ENCODE data around the gene TCF7L2. TPM values are rescaled to one million over a fixed set of nuclear protein-coding genes. Genes with fewer than 3 reads are reported as not detected.

Gene TCF7L2
- total RNA-seq, 1 donor from 2014 or later = 0.21 TPM

DNA sequence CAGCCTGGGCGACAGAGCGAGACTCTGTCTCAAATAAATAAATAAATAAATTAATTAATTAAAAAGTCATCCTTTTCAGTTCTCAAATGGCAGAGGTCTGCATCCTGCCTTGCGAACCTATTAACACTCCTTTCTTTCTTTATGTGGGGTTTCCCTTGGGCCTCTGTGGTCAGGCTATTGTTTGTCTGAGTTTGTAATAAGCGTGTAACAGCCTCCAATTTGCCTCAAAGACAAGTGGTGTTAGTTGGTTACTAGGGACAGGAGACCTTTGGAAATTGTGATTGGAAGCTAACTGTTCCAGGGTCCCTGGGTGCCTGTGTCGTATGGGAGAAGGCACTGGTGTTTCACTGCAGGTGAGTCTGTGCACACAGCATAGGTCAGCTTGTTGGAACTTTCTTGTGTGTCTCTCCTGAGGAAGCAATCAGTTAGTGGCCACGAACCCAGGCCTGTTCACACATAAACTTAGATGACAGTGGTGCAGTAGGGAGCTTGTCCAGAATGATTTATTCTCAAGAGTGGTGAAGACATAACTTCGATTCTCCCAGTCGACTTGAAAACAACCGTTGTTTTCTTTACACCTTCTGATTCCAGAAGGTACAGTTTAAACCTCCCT, 33.5 kb downstream of the TCF7L2 start:
- no peaks in the 10 kb centered on the region for H3K36me3 Mint-ChIP-seq (ENCODE audit: low read depth)
- peaks cover 5% of the 10 kb centered on the region for H3K9me3 Mint-ChIP-seq
- intact Hi-C loops (cut with micrococcal nuclease) = loop anchor here (5.0 kb wide), 1 partner anchor 451 kb away; no protein-coding TSS in a partner anchor
- DNase-seq = no peak
- H3K27me3 Mint-ChIP-seq = peaks cover 74% of the 10 kb centered on the region
- H3K4me1 Mint-ChIP-seq = peaks cover 9% of the 10 kb centered on the region
- no peak overlapping the region for H3K4me3 Mint-ChIP-seq
- no peak overlapping the region for H3K27ac Mint-ChIP-seq

DNA sequence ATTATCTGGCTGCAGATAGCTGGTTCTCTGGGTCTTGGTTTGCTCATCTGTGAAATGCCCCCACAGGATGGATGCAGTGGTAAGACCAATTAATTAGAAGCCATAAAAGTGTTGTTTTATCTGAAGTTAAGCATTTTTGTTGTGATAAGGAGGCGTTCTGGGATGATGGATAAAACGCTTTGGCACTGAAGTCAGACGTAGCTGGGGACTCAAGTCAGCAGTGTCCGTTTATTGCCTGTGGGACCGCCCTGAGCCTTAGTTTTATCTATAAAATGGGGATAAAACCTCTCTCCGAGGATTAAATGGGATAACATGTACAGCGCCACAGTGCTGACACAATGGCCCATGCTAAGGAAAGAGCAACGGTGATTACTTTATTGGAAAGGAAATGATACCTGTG, 34.7 kb downstream of the TCF7L2 start:
- intact Hi-C loops (cut with micrococcal nuclease) = loop anchor here (5.0 kb wide), 1 partner anchor 452 kb away; no protein-coding TSS in a partner anchor
- Mint-ChIP-seq H3K27ac (no peak overlapping the region), H3K27me3 (peaks cover 80% of the 10 kb centered on the region), H3K4me1 (peaks cover 9% of the 10 kb centered on the region), H3K4me3 (no peak overlapping the region), H3K9me3 (peaks cover 5% of the 10 kb centered on the region), H3K36me3 (ENCODE audit: low read depth) (no peaks in the 10 kb centered on the region)
- DNase-seq = no peak

DNA sequence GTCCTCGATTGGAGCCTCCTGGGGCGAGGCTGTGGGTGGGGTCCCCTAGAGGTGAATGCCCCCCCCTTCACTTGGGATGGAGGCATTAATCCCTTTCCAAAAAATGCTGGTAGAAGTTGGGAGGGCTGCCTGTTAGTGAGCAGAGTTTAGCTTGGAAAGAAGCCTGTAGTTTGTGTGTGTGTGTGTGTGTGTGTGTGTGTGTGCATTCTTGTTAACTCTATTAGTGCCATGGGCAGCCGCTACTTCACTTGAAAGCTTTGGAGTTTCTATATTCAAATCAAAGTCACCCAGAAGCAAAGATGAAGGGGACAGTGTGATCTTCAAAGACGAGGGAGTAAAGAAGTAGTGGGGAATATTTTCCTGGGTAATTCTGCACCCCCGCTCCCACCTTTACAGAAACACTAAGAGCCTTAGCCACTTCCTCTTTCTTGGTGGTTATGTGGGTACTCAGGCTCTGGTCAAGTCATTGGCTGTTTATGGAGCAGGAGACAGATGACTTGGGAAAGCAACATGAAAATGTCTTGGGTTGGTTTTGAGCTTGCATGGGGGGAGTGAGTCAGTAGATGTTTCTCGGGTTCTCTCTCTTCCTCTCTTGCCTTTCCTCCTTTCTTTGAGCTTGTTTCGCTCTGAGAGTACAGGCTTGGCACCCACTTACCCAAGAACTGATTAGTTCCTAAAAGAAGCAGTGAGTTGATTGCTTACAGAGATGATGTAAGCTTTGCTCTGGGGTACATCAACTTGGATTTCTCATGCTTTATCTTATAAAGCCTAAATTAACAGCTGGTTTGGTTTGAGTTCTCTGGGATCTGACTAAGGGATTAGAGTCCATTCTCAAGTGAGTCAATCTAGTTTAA, 35.9 kb downstream of the TCF7L2 start:
- intact Hi-C loops (cut with micrococcal nuclease) = loop anchor here (2.0 kb wide), 1 partner anchor 21 kb away; no protein-coding TSS in a partner anchor
- Mint-ChIP-seq H3K9me3 (peaks cover 5% of the 10 kb centered on the region), H3K36me3 (ENCODE audit: low read depth) (no peaks in the 10 kb centered on the region), H3K4me1 (peaks cover 9% of the 10 kb centered on the region), H3K4me3 (no peak overlapping the region), H3K27me3 (peaks cover 77% of the 10 kb centered on the region), H3K27ac (no peak overlapping the region)
- DNase-seq = no peak

DNA sequence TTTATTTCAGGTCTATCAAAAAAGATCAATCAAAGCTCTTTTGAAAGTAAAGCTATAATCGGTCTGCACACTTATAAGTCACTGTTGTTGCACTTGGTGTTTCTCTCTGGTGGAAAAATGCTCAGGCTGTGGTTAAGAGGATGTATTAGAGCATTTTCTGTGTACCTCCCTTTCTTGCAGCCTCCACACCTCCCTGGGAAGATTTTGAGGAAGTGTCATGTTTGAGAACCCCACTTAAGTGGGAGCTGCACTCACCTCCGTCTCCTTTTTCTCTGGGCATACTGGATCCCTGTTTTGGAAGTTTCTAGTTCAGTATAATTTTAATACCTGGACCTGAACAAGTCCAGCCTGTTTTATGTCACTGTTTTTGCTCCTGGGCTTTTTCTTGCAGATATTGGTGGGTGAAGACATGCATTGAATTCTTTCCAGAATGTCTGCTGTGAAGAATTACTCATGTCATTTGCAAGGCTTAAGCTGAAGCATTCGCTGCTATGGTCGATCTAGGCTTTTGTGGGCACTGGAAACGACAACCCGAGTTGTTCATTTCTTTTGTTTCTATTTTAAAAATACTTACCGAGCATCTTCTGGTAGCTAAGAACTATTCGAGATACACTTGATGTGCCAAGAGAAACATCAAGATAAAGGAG, 36.6 kb downstream of the TCF7L2 start:
- Mint-ChIP-seq H3K9me3 (peaks cover 2% of the 10 kb centered on the region), H3K4me3 (no peak overlapping the region)
- intact Hi-C loops (cut with micrococcal nuclease) = loop anchor here (2.0 kb wide), 1 partner anchor 20 kb away; no protein-coding TSS in a partner anchor

DNA sequence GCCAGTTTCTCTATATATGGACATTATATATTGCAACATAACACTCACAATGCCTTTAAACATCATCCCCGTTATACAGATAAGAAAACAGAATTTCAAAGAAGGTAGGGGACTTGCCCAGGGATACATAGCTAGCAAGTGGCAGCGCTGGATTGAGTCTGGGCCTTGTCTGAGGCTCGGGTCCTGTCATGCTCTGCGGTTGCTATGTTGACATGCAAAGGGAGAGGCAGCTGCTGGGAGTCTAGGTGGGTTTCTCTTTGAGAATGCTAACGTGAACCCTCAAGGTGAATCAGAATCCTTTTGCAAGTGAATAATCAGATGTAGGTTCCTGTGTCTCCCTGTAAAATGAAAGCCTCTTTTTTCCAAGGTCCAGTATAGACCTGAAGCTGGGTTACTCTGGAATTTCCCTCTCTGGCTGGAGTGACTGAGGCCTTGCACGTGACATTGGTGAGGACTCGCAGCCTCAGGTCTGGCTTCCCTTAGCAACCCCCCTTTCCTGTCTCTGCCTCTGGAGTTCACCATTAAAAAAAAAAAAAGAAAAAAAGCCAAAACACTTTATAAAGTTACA, 38.9 kb downstream of the TCF7L2 start:
- H3K27ac Mint-ChIP-seq = no peak overlapping the region
- H3K4me3 Mint-ChIP-seq = no peak overlapping the region
- H3K36me3 Mint-ChIP-seq (ENCODE audit: low read depth) = no peaks in the 10 kb centered on the region
- H3K27me3 Mint-ChIP-seq = peaks cover 61% of the 10 kb centered on the region
- intact Hi-C loops (cut with micrococcal nuclease) = no loop called here
- DNase-seq = no peak
- no peaks in the 10 kb centered on the region for H3K9me3 Mint-ChIP-seq
- H3K4me1 Mint-ChIP-seq = peaks cover 3% of the 10 kb centered on the region

More for the DNA sequence above, 36.6 kb downstream of the TCF7L2 start:
- DNase-seq = no peak
- H3K36me3 Mint-ChIP-seq (ENCODE audit: low read depth) = no peaks in the 10 kb centered on the region
- H3K4me1 Mint-ChIP-seq = peaks cover 6% of the 10 kb centered on the region
- no peak overlapping the region for H3K27ac Mint-ChIP-seq
- H3K27me3 Mint-ChIP-seq = peaks cover 74% of the 10 kb centered on the region

DNA sequence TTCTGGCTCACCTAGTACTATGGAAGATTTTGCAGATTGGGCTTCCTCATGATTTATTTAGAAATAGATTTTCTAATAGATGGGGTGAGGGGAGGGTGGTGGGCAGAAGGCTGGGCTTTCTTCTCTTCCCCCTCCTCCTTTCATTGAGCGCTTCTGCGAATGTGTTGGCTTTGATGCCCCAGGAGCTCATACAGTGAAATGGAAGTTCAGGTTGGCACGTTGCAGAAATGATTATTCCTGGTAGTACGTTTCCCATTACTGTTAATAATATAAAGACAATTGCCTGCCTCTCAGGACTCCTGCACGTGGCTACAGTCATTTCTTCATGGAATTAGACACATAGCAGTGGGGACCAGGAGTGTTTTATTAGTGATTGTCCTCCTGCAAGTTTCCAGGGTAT, 39.8 kb downstream of the TCF7L2 start:
- H3K4me1 Mint-ChIP-seq = peaks cover 3% of the 10 kb centered on the region
- no peaks in the 10 kb centered on the region for H3K36me3 Mint-ChIP-seq (ENCODE audit: low read depth)
- no peak overlapping the region for H3K4me3 Mint-ChIP-seq
- H3K27ac Mint-ChIP-seq = no peak overlapping the region
- no peaks in the 10 kb centered on the region for H3K9me3 Mint-ChIP-seq
- intact Hi-C loops (cut with micrococcal nuclease) = no loop called here
- DNase-seq = no peak
- peaks cover 57% of the 10 kb centered on the region for H3K27me3 Mint-ChIP-seq

DNA sequence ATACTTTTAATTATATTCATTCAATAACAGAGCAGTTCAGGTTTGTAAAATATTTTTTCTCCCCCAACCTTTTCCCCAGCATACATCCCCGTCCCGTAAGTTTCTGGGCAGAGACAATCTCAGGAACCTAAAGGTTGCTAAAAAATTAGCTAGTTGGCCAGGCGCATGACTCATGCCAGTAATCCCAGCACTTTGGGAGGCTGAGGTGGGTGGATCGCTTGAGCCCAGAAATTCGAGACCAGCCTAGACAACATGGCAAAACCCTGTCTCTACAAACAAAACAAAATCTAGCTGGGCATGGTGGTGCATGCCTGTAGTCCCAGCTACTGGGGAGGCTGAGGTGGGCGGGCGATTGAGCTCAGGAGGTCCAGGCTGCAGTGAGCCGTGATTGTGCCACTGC, 40.2 kb downstream of the TCF7L2 start:
- Mint-ChIP-seq H3K27me3 (peaks cover 56% of the 10 kb centered on the region), H3K9me3 (no peaks in the 10 kb centered on the region), H3K4me1 (peaks cover 3% of the 10 kb centered on the region), H3K36me3 (ENCODE audit: low read depth) (no peaks in the 10 kb centered on the region), H3K27ac (no peak overlapping the region), H3K4me3 (no peak overlapping the region)
- no peak for DNase-seq
- intact Hi-C loops (cut with micrococcal nuclease) = no loop called here

DNA sequence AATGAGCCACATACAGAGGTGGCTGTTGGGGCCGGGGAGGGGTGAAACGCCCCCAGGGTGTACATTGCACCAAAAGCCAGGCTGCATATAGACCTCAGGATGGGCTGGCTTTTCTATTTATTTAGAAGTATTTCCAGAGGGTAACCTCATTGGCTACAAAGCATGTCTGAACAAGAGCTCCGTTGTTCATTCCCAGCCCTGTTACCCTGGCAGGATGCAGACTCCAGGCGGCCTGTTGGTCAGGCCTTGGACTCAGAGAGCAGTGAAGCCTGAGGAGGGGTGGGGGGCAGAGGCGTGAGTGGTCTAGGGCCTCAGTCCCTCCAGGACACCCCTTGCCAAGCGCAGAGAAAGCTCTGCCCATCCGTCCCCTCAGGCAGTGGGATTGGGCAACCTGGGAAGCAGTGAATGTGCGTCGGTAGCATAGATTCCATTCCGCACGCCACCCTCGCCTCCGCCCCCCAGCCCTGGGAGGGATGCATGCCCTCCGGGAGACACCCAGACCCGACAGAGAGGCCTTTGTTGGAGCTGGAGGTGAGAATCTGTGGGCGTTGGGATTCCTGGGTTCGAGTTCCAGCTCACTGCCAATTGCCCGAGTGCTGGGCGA, 41.9 kb downstream of the TCF7L2 start:
- Mint-ChIP-seq H3K36me3 (ENCODE audit: low read depth) (no peaks in the 10 kb centered on the region), H3K27me3 (peaks cover 52% of the 10 kb centered on the region), H3K4me3 (no peak overlapping the region), H3K27ac (no peak overlapping the region), H3K9me3 (no peaks in the 10 kb centered on the region), H3K4me1 (no peaks in the 10 kb centered on the region)
- no peak for DNase-seq
- intact Hi-C loops (cut with micrococcal nuclease) = no loop called here

DNA sequence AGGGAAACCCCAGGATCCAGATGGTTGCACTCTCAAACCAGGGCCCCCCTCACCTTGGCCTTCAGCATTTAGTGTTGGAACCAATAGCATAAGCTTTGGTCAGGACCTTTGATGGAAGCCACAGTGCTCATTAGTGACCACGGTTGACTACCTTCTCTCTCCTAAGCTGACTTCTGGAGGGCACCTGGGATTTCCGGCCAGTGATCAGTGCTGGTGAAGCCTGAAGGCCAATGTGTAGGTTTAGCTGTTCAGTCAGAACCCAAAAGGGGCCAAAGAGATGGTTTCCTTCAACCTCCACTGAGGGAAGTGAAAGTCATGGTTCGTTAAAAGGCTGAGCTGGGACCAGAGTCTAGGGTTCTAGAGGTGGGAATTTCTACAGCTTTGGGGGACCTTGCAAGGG, 46.4 kb downstream of the TCF7L2 start:
- intact Hi-C loops (cut with micrococcal nuclease) = no loop called here
- no peaks in the 10 kb centered on the region for H3K36me3 Mint-ChIP-seq (ENCODE audit: low read depth)
- H3K9me3 Mint-ChIP-seq = no peaks in the 10 kb centered on the region
- H3K4me1 Mint-ChIP-seq = no peaks in the 10 kb centered on the region
- no peak overlapping the region for H3K27ac Mint-ChIP-seq
- DNase-seq = no peak
- H3K27me3 Mint-ChIP-seq = peaks cover 56% of the 10 kb centered on the region
- no peak overlapping the region for H3K4me3 Mint-ChIP-seq

DNA sequence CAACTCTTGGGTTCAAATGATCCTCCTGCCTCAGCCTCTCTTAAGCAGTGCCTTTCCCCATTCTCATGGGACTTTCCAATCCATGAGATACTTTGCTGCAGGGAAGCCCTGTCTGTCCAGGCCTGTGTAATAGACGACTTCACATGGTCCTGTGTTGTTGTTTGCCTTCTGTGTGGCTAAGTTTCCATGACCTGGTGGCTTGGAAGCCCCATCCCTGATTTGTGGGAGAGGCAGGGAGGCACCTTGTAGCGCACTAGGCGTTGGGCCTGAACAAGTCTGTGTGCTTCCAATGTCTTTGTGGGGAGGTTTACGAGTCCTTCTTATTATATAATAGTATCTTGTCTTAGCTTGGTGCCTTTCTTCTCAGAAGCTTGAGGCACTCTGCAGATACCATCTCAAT, 49.1 kb downstream of the TCF7L2 start:
- Mint-ChIP-seq H3K27ac (no peak overlapping the region), H3K4me3 (no peak overlapping the region), H3K27me3 (peaks cover 72% of the 10 kb centered on the region), H3K9me3 (no peaks in the 10 kb centered on the region), H3K36me3 (ENCODE audit: low read depth) (no peaks in the 10 kb centered on the region), H3K4me1 (no peaks in the 10 kb centered on the region)
- intact Hi-C loops (cut with micrococcal nuclease) = no loop called here
- no peak for DNase-seq

DNA sequence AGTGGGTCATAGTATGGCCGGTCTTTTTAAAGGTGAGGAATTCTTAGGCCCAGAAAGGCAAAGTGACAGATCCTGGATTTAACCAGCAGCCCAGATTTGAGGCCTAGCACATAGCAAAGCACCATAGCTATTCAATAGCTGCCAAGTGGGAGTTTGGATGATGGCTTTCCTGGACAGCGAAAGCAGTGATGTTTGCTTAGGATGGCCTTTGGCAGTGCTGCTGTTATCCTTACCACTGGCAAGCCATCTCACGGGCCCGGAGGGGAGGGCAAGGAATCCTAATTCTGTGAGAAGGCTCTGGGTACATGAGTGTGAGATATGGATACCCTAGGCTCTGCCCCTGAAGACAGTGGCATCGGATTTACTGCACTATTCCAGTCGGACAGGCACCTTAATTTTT, 50.4 kb downstream of the TCF7L2 start:
- Mint-ChIP-seq H3K36me3 (ENCODE audit: low read depth) (no peaks in the 10 kb centered on the region), H3K9me3 (no peaks in the 10 kb centered on the region), H3K4me1 (no peaks in the 10 kb centered on the region), H3K4me3 (no peak overlapping the region), H3K27ac (no peak overlapping the region), H3K27me3 (peaks cover 68% of the 10 kb centered on the region)
- intact Hi-C loops (cut with micrococcal nuclease) = no loop called here
- DNase-seq = no peak

DNA sequence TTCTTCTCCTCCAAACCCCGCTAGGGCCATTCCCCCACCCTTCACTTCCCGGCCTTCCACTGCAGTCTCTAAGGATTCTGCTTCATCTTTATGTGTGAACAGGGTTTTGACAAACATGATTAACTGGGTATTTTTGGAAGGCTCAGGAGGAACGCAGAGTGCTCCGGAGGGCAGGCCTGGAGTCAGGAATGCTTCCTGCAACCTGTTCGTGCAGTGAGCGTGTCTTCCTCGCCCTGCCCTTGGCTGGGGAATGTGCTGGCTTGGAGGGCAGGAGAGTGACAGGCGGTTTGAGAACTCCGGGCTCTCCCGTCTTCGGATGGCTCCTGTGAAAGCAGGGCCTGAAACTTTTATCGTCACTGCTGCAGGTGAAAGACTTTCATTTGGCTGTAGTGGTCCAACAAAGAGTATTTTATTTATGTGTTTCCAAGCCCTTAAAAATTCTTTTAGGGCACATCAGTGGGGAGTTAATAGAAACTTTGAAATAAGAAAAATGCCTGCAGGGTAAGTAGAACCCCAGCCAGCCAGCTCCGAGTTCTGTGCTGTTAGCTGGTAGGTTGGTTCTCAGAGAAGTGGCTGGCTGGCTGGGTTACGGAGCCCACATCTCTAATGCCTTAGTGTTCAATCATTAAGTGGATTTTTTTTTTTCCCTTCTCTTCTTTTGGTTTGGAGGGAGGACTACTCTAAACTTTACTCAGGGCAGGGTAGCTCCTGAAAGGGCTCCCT, 51.0 kb downstream of the TCF7L2 start:
- peaks cover 67% of the 10 kb centered on the region for H3K27me3 Mint-ChIP-seq

More for the DNA sequence above, 51.0 kb downstream of the TCF7L2 start:
- intact Hi-C loops (cut with micrococcal nuclease) = no loop called here
- no peak overlapping the region for H3K27ac Mint-ChIP-seq
- H3K4me1 Mint-ChIP-seq = no peaks in the 10 kb centered on the region
- no peak for DNase-seq
- H3K36me3 Mint-ChIP-seq (ENCODE audit: low read depth) = no peaks in the 10 kb centered on the region
- no peaks in the 10 kb centered on the region for H3K9me3 Mint-ChIP-seq
- no peak overlapping the region for H3K4me3 Mint-ChIP-seq

All from activated CD4-positive, alpha-beta T cell treated with anti-CD3 and anti-CD28 coated beads, Interleukin-2, amount 10 ng/mL, durations not matched to agents 24 days and 14 days (primary cell).